H9 (cell line): ENCODE results near the gene EIF5A. TPM values are rescaled to one million over a fixed set of nuclear protein-coding genes. Genes with fewer than 3 reads are reported as not detected.

Experiments used
- DNase-seq: peaks from one replicate; pipeline ENCODE4 v3.0.0-alpha.2; 2017
- H2AFZ ChIP-seq: one replicate; pipeline ENCODE4 v1.6.1; 2013; ENCODE audit warnings: mild to moderate bottlenecking, low read length, control low read depth, moderate library complexity
- H2AK5ac ChIP-seq: 2 replicates; pipeline ENCODE4 v1.6.1; 2013; ENCODE audit warnings: low read length, control low read depth, mixed read lengths; ENCODE audit not compliant: insufficient read length
- H2BK120ac ChIP-seq: one replicate; pipeline ENCODE4 v1.6.1; 2013; ENCODE audit warnings: low read depth, mild to moderate bottlenecking, low read length, control low read depth, inconsistent platforms; ENCODE audit not compliant: poor library complexity, severe bottlenecking
- H2BK12ac ChIP-seq: 2 replicates; pipeline ENCODE4 v1.6.1; 2013; ENCODE audit warnings: low read length, control low read depth, mixed read lengths, low read depth; ENCODE audit not compliant: insufficient read length
- H2BK15ac ChIP-seq: 2 replicates; pipeline ENCODE4 v1.6.1; 2013; ENCODE audit warnings: low read depth, low read length, control low read depth
- H2BK20ac ChIP-seq: one replicate; pipeline ENCODE4 v1.6.1; 2013; ENCODE audit warnings: low read depth, mild to moderate bottlenecking, low read length, control low read depth, inconsistent platforms; ENCODE audit not compliant: poor library complexity, severe bottlenecking
- H2BK5ac ChIP-seq: 2 replicates; pipeline ENCODE4 v1.6.1; 2013; ENCODE audit warnings: low read length, control low read depth, mixed read lengths; ENCODE audit not compliant: insufficient read length
- H3K14ac ChIP-seq: 2 replicates; pipeline ENCODE4 v1.6.1; 2013; ENCODE audit warnings: low read length, control low read depth; ENCODE audit not compliant: insufficient read depth
- H3K18ac ChIP-seq: 2 replicates; pipeline ENCODE4 v1.6.1; 2013; ENCODE audit warnings: low read depth, mild to moderate bottlenecking, mixed read lengths, low read length, control low read depth; ENCODE audit not compliant: insufficient read length
- H3K23ac ChIP-seq: 2 replicates; pipeline ENCODE4 v1.6.1; 2013; ENCODE audit warnings: low read length, control low read depth, mixed read lengths, low read depth; ENCODE audit not compliant: insufficient read length
- H3K23me2 ChIP-seq: 2 replicates; pipeline ENCODE4 v1.6.1; 2013; ENCODE audit warnings: low read depth, mild to moderate bottlenecking, mixed read lengths, low read length, control low read depth; ENCODE audit not compliant: insufficient read length, poor library complexity, severe bottlenecking
- H3K27ac ChIP-seq: 2 replicates; pipeline ENCODE4 v1.5.1; 2013; ENCODE audit warnings: low read length, control low read depth, mixed read lengths, low read depth; ENCODE audit not compliant: insufficient read length
- H3K27me3 ChIP-seq: 2 replicates; pipeline ENCODE4 v1.6.1; 2013; ENCODE audit warnings: low read length, control low read depth, inconsistent platforms; ENCODE audit not compliant: insufficient read depth
- H3K4ac ChIP-seq: 2 replicates; pipeline ENCODE4 v1.6.1; 2013; ENCODE audit warnings: low read depth, mild to moderate bottlenecking, control low read depth, inconsistent platforms, low read length, moderate library complexity
- H3K4me1 ChIP-seq: 2 replicates; pipeline ENCODE4 v1.6.1; 2013; ENCODE audit warnings: low read length, control low read depth, inconsistent platforms; ENCODE audit not compliant: insufficient read depth
- H3K4me2 ChIP-seq: 2 replicates; pipeline ENCODE4 v1.6.1; 2013; ENCODE audit warnings: low read length, control low read depth, mixed read lengths; ENCODE audit not compliant: insufficient read length, insufficient read depth
- H3K56ac ChIP-seq: 2 replicates; pipeline ENCODE4 v1.6.1; 2013; ENCODE audit warnings: low read depth, mild to moderate bottlenecking, mixed read lengths, low read length, control low read depth; ENCODE audit not compliant: insufficient read length
- H3K79me1 ChIP-seq: 2 replicates; pipeline ENCODE4 v1.6.1; 2013; ENCODE audit warnings: low read depth, mild to moderate bottlenecking, moderate library complexity, low read length, control low read depth, inconsistent platforms; ENCODE audit not compliant: insufficient read depth, poor library complexity, severe bottlenecking
- H3K79me2 ChIP-seq: 2 replicates; pipeline ENCODE4 v1.6.1; 2013; ENCODE audit warnings: low read length, control low read depth, inconsistent platforms; ENCODE audit not compliant: insufficient read depth
- H3K9ac ChIP-seq: 2 replicates; pipeline ENCODE4 v1.6.1; 2013; ENCODE audit warnings: low read length, control low read depth, mixed read lengths; ENCODE audit not compliant: insufficient read length; ENCODE audit errors: extremely low read depth
- H3K9me3 ChIP-seq: one replicate; pipeline ENCODE4 v1.6.1; 2013; ENCODE audit warnings: low read depth, low read length, inconsistent platforms; ENCODE audit not compliant: control insufficient read depth
- H3T11ph ChIP-seq: one replicate; pipeline ENCODE4 v1.6.1; 2013; ENCODE audit warnings: mild to moderate bottlenecking, low read length, control low read depth, inconsistent platforms
- H4K20me1 ChIP-seq: one replicate; pipeline ENCODE4 v1.6.1; 2013; ENCODE audit not compliant: control insufficient read depth, insufficient read length, insufficient read depth
- H4K5ac ChIP-seq: 2 replicates; pipeline ENCODE4 v1.6.1; 2013; ENCODE audit warnings: low read depth, mild to moderate bottlenecking, mixed read lengths, low read length, control low read depth; ENCODE audit not compliant: insufficient read length
- H4K8ac ChIP-seq: replicated peaks from 2 replicates; pipeline ENCODE4 v1.6.1; 2013; ENCODE audit warnings: low read length, control low read depth, mixed read lengths, low read depth; ENCODE audit not compliant: insufficient read length
- H4K91ac ChIP-seq: 2 replicates; pipeline ENCODE4 v1.6.1; 2013; ENCODE audit warnings: low read depth, mild to moderate bottlenecking, moderate library complexity, mixed read lengths, low read length, control low read depth; ENCODE audit not compliant: insufficient read length
- H3K27ac Mint-ChIP-seq, 3 experiments: 2 replicates in 2 of 3; 3 replicates in 1 of 3; pipeline ENCODE4 v1.8.0; 2020 to 2021; ENCODE audit warnings: mixed read lengths in 3 of 3, mild to moderate bottlenecking in 1 of 3, moderate library complexity in 1 of 3
- H3K27me3 Mint-ChIP-seq: 2 replicates; pipeline ENCODE4 v1.8.0; 2021; ENCODE audit warnings: low read depth, mild to moderate bottlenecking, moderate library complexity, mixed read lengths
- H3K36me3 Mint-ChIP-seq, 3 experiments: 2 replicates in 2 of 3; 3 replicates in 1 of 3; pipeline ENCODE4 v1.8.0; 2020 to 2021; ENCODE audit warnings: low read depth in 3 of 3, mixed read lengths in 3 of 3; ENCODE audit not compliant: insufficient read depth in 1 of 3
- H3K4me1 Mint-ChIP-seq, 2 experiments: 2 replicates each; pipeline ENCODE4 v1.8.0; 2020; ENCODE audit warnings: mixed read lengths in 2 of 2
- H3K4me3 Mint-ChIP-seq, 2 experiments: 2 replicates in 1 of 2; 3 replicates in 1 of 2; pipeline ENCODE4 v1.8.0; 2020 to 2021; ENCODE audit warnings: mild to moderate bottlenecking in 2 of 2, mixed read lengths in 2 of 2, moderate library complexity in 1 of 2
- H3K9me3 Mint-ChIP-seq, 2 experiments: 2 replicates in 1 of 2; 3 replicates in 1 of 2; pipeline ENCODE4 v1.8.0; 2020; ENCODE audit warnings: mild to moderate bottlenecking in 2 of 2, mixed read lengths in 2 of 2, moderate library complexity in 1 of 2
- CTCF ChIP-seq: fragments of 200-600 bp; sonication (generic); conservative IDR thresholded peaks from 3 replicates; pipeline ENCODE4 v1.8.0; 2021; ENCODE audit warnings: antibody characterized with exemption, mild to moderate bottlenecking
- WGBS: extraction: QIAGEN DNeasy Blood & Tissue Kit; methylation state at CpG from one replicate; pipeline ENCODE4 v1.1.7; 2013; ENCODE audit warnings: missing lambda C conversion rate, low lambda C conversion rate, mixed read lengths; ENCODE audit not compliant: insufficient read length; ENCODE audit errors: extremely low coverage; 5-methylcytosine and 5-hydroxymethylcytosine counted together
- total RNA-seq: library from RNA; stranded (reverse); gene quantifications from 2 replicates; pipeline ENCODE4 v1.2.1, GENCODE V29; 2021

EIF5A gene
- total RNA-seq, 1 experiment from 2014 or later: 978 TPM

GRCh38 chr17:7346761-7347614, 39.6 kb downstream of the EIF5A start:
- H3T11ph ChIP-seq: no peak overlapping the region
- H3K9me3 ChIP-seq: no peaks in the 10 kb centered on the region
- H2BK120ac ChIP-seq: no peak overlapping the region
- H3K9ac ChIP-seq: no peak overlapping the region
- H4K20me1 ChIP-seq: no peaks in the 10 kb centered on the region
- H3K9me3 Mint-ChIP-seq: no peaks in the 10 kb centered on the region
- no peak overlapping the region for H3K56ac ChIP-seq
- no peak overlapping the region for H3K23ac ChIP-seq
- no peak overlapping the region for H3K4ac ChIP-seq
- H3K4me1 ChIP-seq: 0 out of 2 replicates have a peak, but pooled peaks cover 2% of the 10 kb centered on the region
- WGBS: no CpG with 5 or more reads among the region's 18 CpGs
- H3K4me1 Mint-ChIP-seq: peaks cover 12 to 15% of the 10 kb centered on the region in 2 experiments
- no peaks in the 10 kb centered on the region for H3K79me2 ChIP-seq
- peaks cover 0 to 2% (median 0%) of the 10 kb centered on the region in 3 experiments; a peak in 2 of 7 replicates for H3K36me3 Mint-ChIP-seq
- H3K27me3 ChIP-seq: no peaks in the 10 kb centered on the region
- no peak overlapping the region for H2BK5ac ChIP-seq
- no peak overlapping the region for H4K8ac ChIP-seq
- H3K4me3 Mint-ChIP-seq: peak overlapping the region in 1 of 2 experiments; percentile 40; a peak in 1 of 5 replicates
- DNase-seq: no peak
- TF ChIP-seq CTCF: 0 out of 3 replicates have a peak, but pooled peaks have one; percentile 13
- H3K14ac ChIP-seq: no peak overlapping the region
- no peak overlapping the region for H3K4me2 ChIP-seq
- H2BK15ac ChIP-seq: no peak overlapping the region
- H3K27me3 Mint-ChIP-seq: no peaks in the 10 kb centered on the region; the same call in none of the 2 replicates
- no peak overlapping the region for H4K91ac ChIP-seq
- no peak overlapping the region for H2BK20ac ChIP-seq
- no peak overlapping the region for H2BK12ac ChIP-seq
- no peak overlapping the region for H2AK5ac ChIP-seq
- H3K27ac ChIP-seq: no peak overlapping the region
- peaks cover 12% of the 10 kb centered on the region for H3K23me2 ChIP-seq
- no peak overlapping the region for H3K27ac Mint-ChIP-seq
- no peak overlapping the region for H4K5ac ChIP-seq
- no peaks in the 10 kb centered on the region for H3K79me1 ChIP-seq
- H3K18ac ChIP-seq: no peak overlapping the region
- no peak overlapping the region for H2AFZ ChIP-seq
